Astrocyte of the hippocampus (primary cell): ENCODE measurements around the gene DNAJB11.
"Not testable (repeated sequence)": the region's sequence is repeated elsewhere in the genome, so short reads cannot be mapped to it uniquely, and the experiment has no call there.

Source experiments
- DNase-seq: peaks from one replicate; pipeline ENCODE4 v3.0.0; 2011; ENCODE audit warnings: low read depth, low spot score

The DNAJB11 gene

DNA sequence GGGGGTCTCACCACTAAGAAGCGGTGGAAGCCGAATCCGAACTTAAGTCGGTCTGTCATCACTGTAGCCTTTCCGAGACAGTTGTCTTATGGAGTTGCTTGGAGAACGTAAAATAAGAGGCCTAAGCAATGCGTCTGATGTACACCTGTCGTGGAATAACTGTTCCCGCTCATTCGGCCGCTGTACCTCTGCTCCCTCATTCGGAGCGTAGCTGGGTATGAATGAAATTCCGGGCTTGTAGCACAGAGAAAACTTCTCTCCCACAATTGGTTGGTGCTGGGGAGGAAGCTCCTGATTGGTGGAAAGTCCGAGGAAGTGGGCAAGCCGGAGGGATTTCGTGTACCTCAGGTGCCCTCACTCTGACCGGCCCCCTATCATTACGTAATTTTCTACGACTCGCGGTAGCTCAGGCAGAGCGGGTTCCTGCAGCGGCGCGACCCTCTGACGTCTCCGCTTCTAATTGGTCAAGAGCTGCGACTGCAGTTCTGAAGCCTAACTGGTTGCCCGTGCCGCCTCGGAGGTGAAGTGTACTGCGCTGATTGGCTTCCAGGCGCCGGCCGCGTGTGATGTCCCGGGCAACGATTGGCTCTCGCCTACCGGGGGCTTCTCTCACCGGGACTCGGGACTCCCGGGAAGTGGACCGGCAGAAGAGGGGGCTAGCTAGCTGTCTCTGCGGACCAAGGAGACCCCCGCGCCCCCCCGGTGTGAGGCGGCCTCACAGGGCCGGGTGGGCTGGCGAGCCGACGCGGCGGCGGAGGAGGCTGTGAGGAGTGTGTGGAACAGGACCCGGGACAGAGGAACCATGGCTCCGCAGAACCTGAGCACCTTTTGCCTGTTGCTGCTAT is at the start of gene DNAJB11:
Gene DNAJB11, plus strand, starts transcription at position 625 of the 845 bp plus-strand sequence. Its CDS starts 178 bp downstream, at position 803.
- peak; percentile 100 for DNase-seq

DNA sequence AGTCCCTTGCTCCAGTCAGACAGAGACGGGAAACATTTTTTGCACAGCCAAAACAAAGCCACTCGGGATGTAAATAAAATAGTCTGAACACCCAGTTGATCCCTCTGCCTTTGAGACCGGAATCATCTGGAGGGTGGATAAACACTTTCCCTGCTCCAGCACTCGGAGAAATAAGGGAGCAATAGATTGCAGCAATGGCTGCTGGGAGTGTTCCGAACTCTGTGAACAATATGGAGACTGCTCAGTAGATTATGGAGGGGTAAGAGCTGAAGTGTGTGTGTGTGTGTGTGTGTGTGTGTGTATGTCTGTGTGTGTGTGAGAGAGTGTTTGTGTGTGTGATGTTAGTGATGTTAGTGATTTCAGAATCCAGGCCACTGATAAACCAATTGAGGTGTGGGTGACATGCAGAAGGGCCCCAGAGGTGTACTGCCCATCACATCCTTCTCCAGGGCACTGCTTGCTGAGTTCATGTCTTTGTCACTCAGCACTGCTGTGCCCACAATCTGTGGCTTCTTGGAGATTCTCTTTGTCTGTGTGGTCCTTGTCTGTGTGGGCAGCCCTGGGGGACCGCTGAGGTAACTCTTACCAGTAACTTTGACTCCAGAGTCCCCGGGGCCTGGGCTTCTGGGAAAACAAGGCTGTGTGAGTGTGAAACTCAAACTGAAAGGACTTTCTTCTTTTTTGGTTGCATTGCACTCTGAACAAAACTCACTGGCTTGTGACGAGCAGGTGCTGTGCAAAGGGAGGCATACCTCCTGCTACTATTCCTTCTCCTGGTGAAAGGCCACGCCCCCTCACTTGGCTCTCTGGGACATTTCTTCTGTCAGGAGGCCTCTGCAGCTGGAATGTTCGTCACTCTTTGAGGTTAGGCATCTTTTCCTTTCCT is 49.3 kb upstream of the DNAJB11 start:
- DNase-seq = no peak

DNA sequence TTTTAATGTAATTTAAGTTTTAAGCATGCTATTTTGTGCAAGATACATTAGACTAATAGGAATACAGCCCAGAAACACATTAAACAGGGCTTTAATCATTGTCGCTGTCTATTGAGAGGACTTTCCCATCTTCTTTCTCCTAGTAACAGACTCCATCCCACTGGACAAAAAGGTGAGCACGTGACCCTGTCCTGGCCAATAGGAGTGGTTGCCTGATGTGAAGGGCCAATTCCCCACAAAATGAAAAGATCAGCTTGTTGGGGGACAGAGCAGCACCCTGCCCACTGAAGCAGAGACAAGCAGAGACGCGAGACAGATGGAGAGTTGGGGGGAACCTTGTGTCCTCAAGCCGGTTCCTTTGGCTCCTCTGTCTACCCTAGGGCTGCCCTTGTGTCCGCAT is 47.5 kb upstream of the DNAJB11 start:
- DNase-seq = no peak

DNA sequence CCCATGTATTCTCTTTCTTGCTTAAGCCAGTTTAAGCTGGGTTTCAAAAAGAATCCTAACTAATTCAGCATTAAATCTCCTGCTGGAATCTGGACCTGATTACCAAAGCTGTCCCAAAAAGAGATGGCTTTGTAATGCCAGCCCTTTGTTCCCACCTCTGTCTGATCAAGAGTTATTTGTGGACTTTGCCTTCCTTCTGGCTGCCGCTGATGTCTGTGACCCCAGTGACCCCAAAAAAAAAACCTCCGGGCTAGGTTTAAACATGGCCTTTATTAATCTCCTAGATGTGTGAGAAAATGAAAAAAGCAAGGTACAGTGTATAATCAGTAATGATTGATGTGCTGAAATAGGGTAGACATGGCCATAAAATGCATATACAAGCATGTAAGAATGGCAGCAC is 47.1 kb upstream of the DNAJB11 start:
- DNase-seq = no peak

DNA sequence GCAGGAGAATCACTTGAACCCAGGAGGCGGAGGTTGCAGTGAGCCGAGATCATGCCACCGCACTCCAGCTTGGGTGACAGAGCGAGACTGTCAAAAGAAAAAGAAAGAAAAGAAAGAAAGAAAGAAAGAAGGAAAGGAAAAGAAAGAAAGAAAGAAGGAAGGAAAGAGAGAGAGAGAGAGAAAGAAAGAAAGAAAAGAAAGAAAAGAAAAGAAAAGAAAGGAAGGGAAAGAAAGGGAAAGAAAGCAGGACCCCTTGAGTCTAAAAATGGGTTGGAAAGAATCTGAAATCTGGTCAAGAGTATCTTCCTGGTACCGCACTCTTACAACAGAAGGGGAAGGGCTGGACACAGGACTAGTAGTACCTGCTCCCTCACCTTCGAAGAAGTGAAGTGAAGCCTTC is 45.9 kb upstream of the DNAJB11 start:
- no peak for DNase-seq

DNA sequence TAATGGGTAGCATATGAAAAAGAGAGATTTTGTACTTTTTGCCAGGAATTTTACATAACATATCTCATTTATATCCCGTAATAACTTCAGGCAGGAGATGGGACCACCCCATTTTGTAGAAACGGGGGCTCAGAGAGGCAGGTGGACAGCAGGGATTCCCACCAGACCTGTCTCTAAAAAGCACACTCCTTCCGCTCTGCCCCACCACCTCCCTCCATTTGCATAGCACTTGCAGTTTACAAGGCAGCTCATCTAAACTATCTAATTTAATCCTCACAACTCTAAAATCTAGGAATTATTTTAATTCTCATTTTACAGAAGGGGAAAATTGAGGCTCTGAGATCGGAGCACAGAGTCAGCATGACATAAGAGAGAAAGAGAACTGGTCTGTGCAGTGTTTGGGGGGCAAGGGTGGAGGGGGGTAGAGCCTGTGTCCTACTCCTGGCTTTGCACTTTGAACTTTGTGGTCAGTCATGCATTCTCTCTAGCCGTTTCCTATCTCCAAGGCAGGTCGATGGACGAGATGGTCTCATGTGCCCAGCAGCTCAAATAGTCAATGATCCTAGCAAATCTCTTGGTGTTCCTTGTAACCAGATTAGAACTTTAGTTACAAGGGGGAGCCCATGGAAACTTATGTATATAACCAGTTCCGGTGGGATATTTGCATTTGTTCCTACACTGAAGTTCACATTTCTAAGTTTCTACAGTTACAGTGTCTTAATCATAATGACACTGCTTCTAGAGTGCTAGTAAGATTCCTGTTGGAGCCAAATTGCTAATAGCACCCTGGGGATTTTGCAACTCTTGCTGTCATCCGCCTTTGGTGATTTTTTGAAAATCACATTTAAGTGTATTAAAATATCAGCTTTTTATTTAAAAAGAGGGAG is 44.9 kb upstream of the DNAJB11 start:
- no peak for DNase-seq

DNA sequence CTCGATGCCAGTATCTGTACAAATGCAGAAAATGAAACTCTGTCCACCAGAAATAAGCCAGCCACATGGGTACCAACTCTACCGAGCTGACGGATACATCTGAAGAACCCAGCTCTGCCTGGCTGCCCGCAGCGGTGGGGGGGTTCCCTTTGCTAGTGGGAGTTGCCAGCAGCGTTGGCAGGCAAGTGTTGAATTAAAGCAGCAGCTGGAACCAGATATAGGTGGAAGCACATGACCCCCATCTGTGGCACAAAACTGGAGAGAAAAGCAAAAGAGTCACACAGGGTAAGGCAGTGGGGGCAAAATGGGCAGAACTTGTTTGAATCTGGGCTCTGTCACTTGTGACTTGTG is 44.3 kb upstream of the DNAJB11 start:
- no peak for DNase-seq

DNA sequence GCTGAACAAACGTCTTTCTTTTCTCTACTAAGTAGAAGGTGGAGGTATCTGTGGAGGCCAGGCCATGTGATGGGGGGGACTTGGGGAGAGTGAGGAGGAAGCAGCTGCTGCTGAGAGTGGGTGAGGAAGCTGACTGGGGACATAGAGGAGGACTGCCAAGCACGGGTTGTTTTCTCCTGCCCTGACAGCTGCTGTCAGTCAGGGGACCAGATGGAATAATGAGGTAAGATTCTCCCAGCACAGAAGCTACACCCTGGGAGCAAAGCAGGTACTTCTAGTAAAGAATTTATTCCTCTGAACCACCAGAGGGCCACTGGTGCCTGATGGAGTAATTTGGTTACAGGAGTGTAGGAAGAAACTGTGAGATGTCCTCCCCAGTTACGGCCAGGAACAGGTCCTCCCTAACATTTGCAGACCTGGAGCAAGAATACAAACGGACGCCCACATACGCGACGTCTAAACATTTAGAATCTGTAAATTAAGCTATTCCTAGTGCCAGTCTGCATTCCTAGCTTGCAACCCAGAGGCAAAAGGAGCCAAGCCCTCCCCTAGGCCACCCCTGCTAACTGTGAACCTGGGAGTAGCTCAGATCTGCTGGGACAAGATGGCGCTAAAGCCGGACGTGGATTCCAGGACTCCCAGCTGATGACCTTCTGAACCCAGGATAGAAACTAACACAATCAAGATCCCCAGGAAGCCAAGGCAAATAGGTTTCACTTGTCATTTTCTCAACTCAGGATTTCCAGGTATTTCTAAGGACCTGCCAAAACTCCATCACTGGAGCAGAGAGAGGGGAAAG is 41.1 kb upstream of the DNAJB11 start:
- DNase-seq = no peak

DNA sequence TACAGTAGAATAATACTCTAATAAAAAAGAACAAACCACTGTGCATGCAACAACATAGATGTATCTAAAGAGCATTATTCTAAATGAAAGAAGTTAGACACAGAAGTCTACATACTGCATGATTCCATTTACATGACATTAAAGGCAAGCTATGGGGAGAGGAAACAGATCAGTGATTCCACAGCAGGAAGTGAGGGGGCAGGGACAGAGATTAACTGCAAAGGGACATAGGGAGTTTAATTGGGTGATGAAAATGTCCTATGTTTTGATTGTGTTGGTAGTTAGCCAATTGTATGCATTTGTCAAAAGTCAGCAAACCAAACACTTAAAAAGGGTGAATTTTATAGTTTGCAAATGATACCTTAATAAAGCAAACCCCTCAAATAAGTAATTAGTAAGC is 40.1 kb upstream of the DNAJB11 start:
- DNase-seq = no peak

DNA sequence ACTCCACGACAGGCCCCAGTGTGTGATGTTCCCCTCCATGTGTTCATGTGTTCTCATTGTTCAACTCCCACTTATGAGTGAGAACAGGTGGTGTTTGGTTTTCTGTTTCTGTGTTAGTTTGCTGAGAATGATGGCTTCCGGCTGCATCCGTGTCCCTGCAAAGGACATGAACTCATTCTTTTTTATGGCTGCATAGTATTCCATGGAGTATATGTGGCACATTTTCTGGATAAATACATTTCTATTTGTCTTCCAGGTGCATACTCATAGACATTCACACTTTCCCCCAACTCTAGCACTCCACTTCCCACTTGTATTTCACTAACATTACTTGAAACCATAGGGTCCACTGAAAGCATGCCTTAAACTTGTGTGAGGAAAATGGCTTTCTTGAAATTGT is 38.8 kb upstream of the DNAJB11 start:
- DNase-seq = not testable (repeated sequence)

DNA sequence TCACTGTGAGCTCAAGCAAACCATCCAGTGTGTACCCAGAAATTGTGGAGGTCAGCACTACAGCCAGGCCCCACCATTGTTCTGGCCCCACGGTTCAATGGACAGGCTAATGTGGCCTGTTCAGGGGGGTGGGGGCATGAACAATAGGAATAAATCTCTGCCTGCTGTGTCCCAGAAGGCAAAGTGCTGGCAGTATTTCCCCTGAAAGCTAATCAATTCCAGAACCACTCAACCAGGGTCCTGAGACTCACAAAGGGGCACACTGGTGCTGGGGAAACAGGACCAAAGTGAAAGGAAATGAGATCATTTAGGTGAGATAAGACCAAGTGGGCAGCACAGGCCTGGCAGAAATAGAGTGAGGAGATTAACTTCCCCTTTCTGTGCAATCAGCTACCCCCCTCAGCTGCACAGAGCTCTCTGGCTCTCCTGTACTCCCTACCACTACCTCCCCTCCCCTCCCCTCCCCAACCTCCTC is 37.9 kb upstream of the DNAJB11 start:
- no peak for DNase-seq

DNA sequence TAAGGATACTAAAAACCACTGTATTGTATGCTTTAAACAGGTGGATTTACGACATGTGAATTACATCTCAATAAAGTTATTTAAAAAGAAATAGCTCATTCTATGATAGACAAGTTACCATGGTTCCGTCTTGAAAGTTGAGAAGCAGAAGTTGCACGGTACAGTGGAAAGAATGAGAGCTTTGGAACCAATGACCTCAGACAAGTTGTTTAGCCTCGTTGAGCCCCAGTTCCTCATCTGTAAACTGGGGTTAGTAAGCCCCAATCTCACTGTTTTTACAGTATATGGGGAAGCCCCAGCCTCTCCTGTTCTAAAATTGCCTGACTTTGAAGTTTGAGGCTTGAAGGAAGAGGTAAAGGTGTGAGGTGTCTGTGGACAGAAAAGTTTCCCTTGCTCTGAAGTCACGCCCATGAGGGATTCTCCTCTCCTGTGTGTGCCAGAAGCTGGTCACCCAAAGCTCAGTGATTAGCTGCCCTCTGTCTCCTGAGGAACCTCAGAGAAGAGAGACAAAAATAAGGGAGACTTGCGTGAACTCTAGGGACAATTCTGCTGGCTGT is 36.3 kb upstream of the DNAJB11 start:
- DNase-seq = no peak

DNA sequence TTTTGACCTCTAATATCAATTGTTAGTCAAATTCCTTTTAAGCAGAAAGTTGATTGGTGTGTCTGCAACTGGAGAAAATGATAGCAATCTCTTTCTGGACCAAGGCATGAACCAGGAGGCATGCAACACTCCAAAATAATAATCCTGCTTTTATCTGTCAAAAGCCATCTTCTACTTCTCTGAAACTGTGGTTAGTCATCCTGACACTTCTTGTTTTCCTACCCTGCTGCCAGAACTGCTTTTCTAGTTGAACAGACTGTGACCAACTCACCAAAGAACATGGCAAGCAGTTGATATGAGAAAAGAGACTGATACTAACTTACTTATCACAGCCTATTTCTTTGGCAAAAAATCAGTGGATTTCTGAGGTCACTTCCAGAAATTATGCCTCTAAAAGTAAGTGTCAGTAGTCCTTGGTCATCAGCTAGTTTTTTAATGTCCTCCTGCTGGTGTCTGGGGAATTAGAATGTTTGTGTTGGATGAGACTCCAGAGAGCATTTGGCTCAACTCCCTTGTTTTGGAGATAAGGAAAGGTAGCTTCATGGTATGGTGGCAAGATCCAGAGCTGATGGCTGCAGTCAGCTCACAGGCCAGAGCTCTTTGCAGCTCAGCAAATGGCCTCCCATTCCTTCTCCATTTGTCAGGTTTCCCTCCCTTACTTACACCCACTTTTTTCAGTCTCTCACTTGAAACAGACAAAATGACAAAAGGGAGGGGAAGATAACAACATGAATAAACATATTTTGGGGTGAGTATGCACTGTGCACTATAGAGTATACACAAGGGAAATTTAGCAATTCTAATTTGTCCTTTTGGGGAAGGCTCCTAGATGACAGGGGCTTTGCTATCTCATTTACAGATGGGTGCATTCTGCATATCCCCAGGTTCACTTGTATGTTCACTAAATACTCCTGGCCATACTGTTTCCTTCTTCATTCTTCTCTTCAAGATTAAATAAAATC is 33.4 kb upstream of the DNAJB11 start:
- DNase-seq = peak; percentile 20

DNA sequence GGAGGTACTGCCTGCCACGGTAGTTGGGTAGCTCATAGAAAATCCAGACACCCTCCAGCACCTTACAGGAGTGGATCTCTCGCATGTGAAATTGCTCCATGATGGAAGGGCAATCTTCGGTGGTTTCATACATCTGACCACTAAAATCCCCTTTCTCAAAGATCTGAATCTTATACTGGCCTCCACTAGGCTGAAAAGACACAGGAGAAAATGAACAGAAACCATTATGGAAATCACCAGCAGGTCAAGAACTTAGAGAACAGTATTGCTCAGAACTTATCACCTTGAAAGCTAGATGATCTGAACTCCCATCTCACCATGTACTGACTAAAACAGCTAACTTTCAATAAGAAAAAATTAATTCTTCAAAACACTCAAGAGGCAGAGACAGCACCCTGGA is 31.7 kb upstream of the DNAJB11 start:
- DNase-seq = no peak

DNA sequence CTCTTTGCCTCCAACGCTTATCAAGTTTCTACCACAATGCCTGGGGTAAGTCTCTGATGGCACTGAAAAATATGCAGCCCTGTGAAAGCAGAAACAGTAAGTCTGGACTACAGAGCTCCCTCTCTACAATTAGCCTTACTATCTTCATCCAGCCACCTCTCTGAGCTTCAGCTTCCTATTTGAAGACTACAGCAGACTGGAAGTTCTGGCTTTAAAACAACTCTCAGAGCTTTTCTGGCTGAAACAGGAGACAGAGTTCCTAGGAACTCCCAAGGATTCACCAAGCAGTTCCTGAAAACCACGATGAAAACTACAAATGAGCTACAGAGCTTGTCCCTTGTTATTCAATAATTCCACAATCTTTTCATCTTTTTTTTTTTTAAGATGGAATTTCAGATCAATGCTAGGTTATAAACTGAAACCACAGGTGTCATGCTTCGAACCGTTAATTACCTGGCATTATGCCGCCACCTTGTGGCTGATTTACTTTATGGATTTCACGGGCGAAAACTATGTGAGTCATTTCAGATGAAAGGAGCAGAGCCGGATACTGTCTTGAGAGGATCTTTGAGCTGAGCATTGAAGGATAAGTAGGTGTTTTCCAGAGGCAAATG is 30.2 kb upstream of the DNAJB11 start:
- peak; percentile 91 for DNase-seq

DNA sequence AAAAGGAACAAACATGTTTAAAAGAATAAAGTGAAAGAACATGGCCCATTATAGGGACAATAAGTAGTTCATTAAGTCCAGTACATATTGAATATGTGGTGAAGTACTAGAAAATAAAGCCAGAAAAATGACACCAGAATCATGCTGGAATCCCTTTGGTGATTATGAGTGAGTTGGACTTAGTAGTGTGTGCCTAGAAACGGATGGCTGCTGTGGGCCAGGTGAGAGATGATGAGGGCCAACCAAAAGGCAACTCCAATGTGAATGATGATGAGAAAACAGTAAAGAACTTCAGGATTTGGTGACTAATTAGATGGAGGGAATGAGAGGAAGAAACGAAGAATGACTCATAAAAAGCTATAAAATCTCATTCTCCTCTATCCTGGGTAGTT is 29.7 kb upstream of the DNAJB11 start:
- DNase-seq = no peak

DNA sequence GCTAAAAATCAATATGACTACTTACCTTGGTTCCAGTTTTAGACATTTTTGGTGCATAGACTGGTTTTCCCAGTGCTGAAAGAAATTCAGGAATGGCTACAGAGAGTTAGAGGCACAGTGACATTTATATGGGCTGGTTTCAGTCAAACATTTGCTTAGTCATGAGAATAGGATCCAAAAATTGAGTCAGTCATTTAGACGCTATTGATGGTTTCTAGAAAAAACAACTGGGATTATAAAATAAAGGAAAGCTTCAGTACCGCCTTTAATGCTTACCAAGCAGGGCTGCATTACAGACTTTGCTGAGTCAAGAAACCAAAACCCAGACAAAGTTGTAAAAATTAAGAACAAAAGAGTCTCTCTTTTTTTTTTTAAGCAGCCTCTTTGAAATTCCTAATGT is 26.2 kb upstream of the DNAJB11 start, which contains the start of gene CRYGS:
Gene CRYGS, minus strand, starts transcription at position 100 of the 400 bp plus-strand sequence. Its CDS starts 54 bp downstream, at position 46.
- DNase-seq = peak; percentile 39

DNA sequence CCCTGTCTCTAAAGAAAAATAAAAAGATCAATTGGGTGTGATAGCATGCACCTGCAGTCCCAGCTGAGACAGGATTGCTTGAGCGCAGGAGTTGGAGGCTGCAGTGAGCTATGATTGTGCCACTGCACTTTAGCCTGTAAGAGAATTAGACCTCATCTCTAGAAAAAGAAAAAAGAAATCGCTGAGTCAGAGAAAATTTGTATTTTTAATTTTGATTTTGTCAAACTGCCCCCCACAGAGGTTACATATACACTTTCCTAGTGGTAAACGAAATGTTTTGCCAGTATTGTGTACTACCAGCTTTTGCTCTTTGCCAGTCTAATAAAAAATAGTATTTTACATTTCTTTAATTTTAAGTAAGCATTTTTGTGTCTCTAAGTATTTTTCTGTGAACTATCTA is 21.0 kb upstream of the DNAJB11 start:
- no peak for DNase-seq

DNA sequence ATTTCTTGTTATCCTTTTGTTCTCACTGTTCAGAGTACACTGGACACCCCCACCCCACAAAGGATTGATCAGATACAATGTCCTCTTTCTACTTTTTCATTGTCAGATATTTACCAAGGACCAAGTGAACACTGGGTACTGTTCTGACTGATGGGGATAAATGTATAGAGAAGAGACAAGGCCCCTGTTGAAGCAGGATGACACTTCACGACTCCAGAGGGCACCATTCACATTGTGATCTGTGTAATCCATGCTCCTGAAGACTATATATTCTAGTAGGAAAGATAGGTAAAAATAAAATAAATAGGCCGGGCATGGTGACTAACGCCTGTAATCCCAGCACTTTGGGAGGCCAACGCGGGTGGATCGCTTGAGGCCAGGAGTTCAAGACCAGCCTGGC is 19.1 kb upstream of the DNAJB11 start:
- no peak for DNase-seq
